ENCODE results near the gene RXRB. TPM values are rescaled to one million over a fixed set of nuclear protein-coding genes. Genes with fewer than 3 reads are reported as not detected.
A peak's percentile ranks its signal among the peaks of the same experiment; 100 is the strongest.

Gene RXRB
- total RNA-seq, 1 experiment from 2014 or later: 49.9 TPM

GRCh38 chr6:33144373-33144772 is 56.1 kb downstream of the RXRB start:
- TF ChIP-seq YY1 (IDR thresholded peaks at IDR 0.05; ENCODE audit: extremely low read depth, insufficient replicate concordance, low read depth, low read length) (no peak), CEBPB (IDR thresholded peaks at IDR 0.05; ENCODE audit: low read depth) (no peak), EGR1 (IDR thresholded peaks at IDR 0.05; ENCODE audit: low read depth) (no peak), SIN3A (IDR thresholded peaks at IDR 0.05; ENCODE audit: low read depth) (no peak), EZH2phosphoT487 (IDR thresholded peaks at IDR 0.05; ENCODE audit: borderline replicate concordance) (no peak), ZBTB33 (IDR thresholded peaks at IDR 0.05; ENCODE audit: extremely low read depth, insufficient replicate concordance, low read length) (no peak), SRF (IDR thresholded peaks at IDR 0.05; ENCODE audit: low read depth) (no peak), JUND (IDR thresholded peaks at IDR 0.05) (no peak), ZFX (IDR thresholded peaks at IDR 0.05) (no peak)
- TF ChIP-seq, protein P1, sequence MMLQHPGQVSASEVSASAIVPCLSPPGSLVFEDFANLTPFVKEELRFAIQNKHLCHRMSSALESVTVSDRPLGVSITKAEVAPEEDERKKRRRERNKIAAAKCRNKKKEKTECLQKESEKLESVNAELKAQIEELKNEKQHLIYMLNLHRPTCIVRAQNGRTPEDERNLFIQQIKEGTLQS (IDR thresholded peaks at IDR 0.05): no peak
- Histone ChIP-seq H3K9ac (ENCODE audit: low read length) (no peak overlapping the region), H4K20me1 (ENCODE audit: insufficient read depth) (no peaks in the 10 kb centered on the region), H3K27me3 (ENCODE audit: insufficient read depth, low read length) (no peaks in the 10 kb centered on the region), H3K27ac (ENCODE audit: low read depth, low read length) (no peak overlapping the region), H2AFZ (ENCODE audit: low read depth, low read length, poor library complexity, severe bottlenecking) (no peak overlapping the region), H3K9me2 (ENCODE audit: insufficient read depth) (no peaks in the 10 kb centered on the region), H3K4me2 (ENCODE audit: low read length) (no peak overlapping the region), H3K9me3 (ENCODE audit: control insufficient read depth in 1 of 2, insufficient read depth in 1 of 2, low read depth in 1 of 2, low read length in 2 of 2) (no peaks in the 10 kb centered on the region), H3K79me2 (ENCODE audit: insufficient read depth, low read length) (no peaks in the 10 kb centered on the region), H3K4me3 (replicated peaks in 1 of 2; ENCODE audit: low read depth in 1 of 2, low read length in 2 of 2) (no peak overlapping the region), H3K4me1 (ENCODE audit: control insufficient read depth in 1 of 2, insufficient read depth in 2 of 2, low read length in 2 of 2) (0 out of 4 replicates have a peak, but pooled peaks cover 0 to 6% of the 10 kb centered on the region in 2 experiments), H3K36me3 (ENCODE audit: control insufficient read depth in 1 of 2, insufficient read depth in 2 of 2, low read length in 2 of 2) (no peaks in the 10 kb centered on the region)
- intact Hi-C loops (cut with micrococcal nuclease): no loop called here
- ATAC-seq: peak; percentile 30; the same call in 1 of the 2 replicates
- no peak for DNase-seq (ENCODE audit: low read depth, low spot score)
- no TSS peak for BruUV-seq (replicated peaks)
- POLR2A ChIA-PET: interaction anchor here (0.6 kb wide), 1 partner anchor 131 kb away, joined by 3 read pairs; no protein-coding TSS in a partner anchor
- RAD21 ChIA-PET (ENCODE audit: low non-redundant PET in 1 of 2, low total read pairs in 2 of 2, uncharacterized antibody in 2 of 2, unreplicated experiment in 2 of 2): no interaction called here
- CTCF ChIA-PET: interaction anchor here (0.6 to 2.0 kb wide), 2 partner anchors 18 to 145 kb away, joined by 5 to 8 read pairs; partner anchors contain the start of gene WDR46

MicroRNAs within 50 kb of the gene (microRNA counts, 767-probe panel; counts per million panel counts)
- not detected for microRNA hsa-miR-219-1-3p
- not detected for microRNA hsa-miR-219-5p

Small RNAs within 50 kb of the gene (microRNA-seq; reads per million reads assigned to microRNA genes)
- 14.1 reads per million, percentile 34 among the genes with 10 or more reads in this experiment for gene MIR219A1 (ENCODE audit: borderline number of aligned reads)

Other genes starting within 250 kb of the RXRB start
- gene HLA-DMA, start 247.6 kb downstream of the RXRB start, total RNA-seq (2021; ENCODE audit: unreplicated experiment): 12.1 TPM
- 260 TPM for gene BRD2, start 232.1 kb downstream of the RXRB start, total RNA-seq (2021; ENCODE audit: unreplicated experiment)
- 0.39 TPM for gene HLA-DOA, start 191.1 kb downstream of the RXRB start, total RNA-seq (2021; ENCODE audit: unreplicated experiment)
- 0.89 TPM for gene HLA-DPA1, start 127.0 kb downstream of the RXRB start, total RNA-seq (2021; ENCODE audit: unreplicated experiment)
- 1.5 TPM for gene HLA-DPB1, start 124.7 kb downstream of the RXRB start, total RNA-seq (2021; ENCODE audit: unreplicated experiment)
- 7.6 TPM for gene COL11A2, start 8.2 kb downstream of the RXRB start, total RNA-seq (2021; ENCODE audit: unreplicated experiment)
- gene SLC39A7, start 202 bp upstream of the RXRB start, total RNA-seq (2021; ENCODE audit: unreplicated experiment): 130 TPM
- 22.0 TPM for gene HSD17B8, start 4.0 kb upstream of the RXRB start, total RNA-seq (2021; ENCODE audit: unreplicated experiment)
- gene RING1, start 7.8 kb upstream of the RXRB start, total RNA-seq (2021; ENCODE audit: unreplicated experiment): 45.9 TPM
- gene VPS52, start 71.2 kb upstream of the RXRB start, total RNA-seq (2021; ENCODE audit: unreplicated experiment): 58.2 TPM
- gene RPS18, start 71.4 kb upstream of the RXRB start, total RNA-seq (2021; ENCODE audit: unreplicated experiment): 4,062 TPM
- gene B3GALT4, start 76.5 kb upstream of the RXRB start, total RNA-seq (2021; ENCODE audit: unreplicated experiment): 1.9 TPM
- 90.6 TPM for gene WDR46, start 88.6 kb upstream of the RXRB start, total RNA-seq (2021; ENCODE audit: unreplicated experiment)
- gene PFDN6, start 88.9 kb upstream of the RXRB start, total RNA-seq (2021; ENCODE audit: unreplicated experiment): 90.5 TPM
- gene RGL2, start 98.3 kb upstream of the RXRB start, total RNA-seq (2021; ENCODE audit: unreplicated experiment): 53.4 TPM
- gene TAPBP, start 113.4 kb upstream of the RXRB start, total RNA-seq (2021; ENCODE audit: unreplicated experiment): 80.1 TPM
- gene ZBTB22, start 117.1 kb upstream of the RXRB start, total RNA-seq (2021; ENCODE audit: unreplicated experiment): 11.7 TPM
- 64.9 TPM for gene DAXX, start 122.3 kb upstream of the RXRB start, total RNA-seq (2021; ENCODE audit: unreplicated experiment)
- gene KIFC1, start 191.2 kb upstream of the RXRB start, total RNA-seq (2021; ENCODE audit: unreplicated experiment): 84.7 TPM
- 40.2 TPM for gene PHF1, start 210.3 kb upstream of the RXRB start, total RNA-seq (2021; ENCODE audit: unreplicated experiment)
- gene CUTA, start 217.4 kb upstream of the RXRB start, total RNA-seq (2021; ENCODE audit: unreplicated experiment): 186 TPM
- 11.5 TPM for gene SYNGAP1, start 219.4 kb upstream of the RXRB start, total RNA-seq (2021; ENCODE audit: unreplicated experiment)

Measured in HCT116 (cell line).